NCI-H82 treated with DMSO at 0.1 percent for 48 hours (cell line): ENCODE results near the gene PYGM.

ENCODE experiments used
- DNase-seq: peaks from one replicate; lab custom pipeline; 2025; ENCODE audit not compliant: unreplicated experiment; lab: John Stamatoyannopoulos, UW

PYGM gene

GRCh38 chr11:64768300-64768694 is 8.5 kb upstream of the PYGM start:
- DNase-seq, result no peak

- no peak for DNase-seq
These were observed 7.8 kb upstream of the PYGM start for GRCh38 chr11:64767344-64768299.

GRCh38 chr11:64766881-64767280 is 7.1 kb upstream of the PYGM start:
- DNase-seq, result no peak

- DNase-seq, result no peak
These were observed 6.3 kb upstream of the PYGM start for GRCh38 chr11:64765851-64766665.

GRCh38 chr11:64765291-64765850 is 5.6 kb upstream of the PYGM start:
- no peak for DNase-seq

- no peak for DNase-seq
These were observed 5.0 kb upstream of the PYGM start for GRCh38 chr11:64764753-64765152.

GRCh38 chr11:64764040-64764611 is 4.4 kb upstream of the PYGM start:
- DNase-seq, result no peak

- no peak for DNase-seq
These were observed 3.8 kb upstream of the PYGM start for GRCh38 chr11:64763526-64764039.

- no peak for DNase-seq
These were observed 3.1 kb upstream of the PYGM start for GRCh38 chr11:64762674-64763525.

GRCh38 chr11:64762277-64762673 is 2.5 kb upstream of the PYGM start:
- no peak for DNase-seq

- DNase-seq, result no peak
These were observed 1.1 kb upstream of the PYGM start for GRCh38 chr11:64760759-64761420.

- DNase-seq, result no peak
These were observed 548 bp downstream of the PYGM start for GRCh38 chr11:64759131-64759721.

- DNase-seq, result no peak
These were observed 1.3 kb downstream of the PYGM start for GRCh38 chr11:64758330-64759079.

- no peak for DNase-seq
These were observed 2.0 kb downstream of the PYGM start for GRCh38 chr11:64757549-64758329.

GRCh38 chr11:64755681-64756361 is 4.0 kb downstream of the PYGM start:
- DNase-seq, result no peak

- no peak for DNase-seq
These were observed 4.7 kb downstream of the PYGM start for GRCh38 chr11:64754919-64755662.
